GM12864 (cell line): ENCODE results near the gene WNT9A.

Source experiments
- DNase-seq: peaks from one replicate; pipeline ENCODE4 v3.0.0-alpha.2; 2011; ENCODE audit warnings: low read depth
- H3K4me3 ChIP-seq: 2 replicates; pipeline ENCODE4 v1.5.1; 2011; ENCODE audit warnings: mild to moderate bottlenecking, low read depth, low read length, control low read depth
- CTCF ChIP-seq: IDR thresholded peaks from 2 replicates; pipeline ENCODE4 v1.5.1; 2011; ENCODE audit warnings: low read depth, mild to moderate bottlenecking, moderate library complexity, low read length, control low read depth, inconsistent platforms; ENCODE audit errors: missing control alignments

WNT9A gene

DNA sequence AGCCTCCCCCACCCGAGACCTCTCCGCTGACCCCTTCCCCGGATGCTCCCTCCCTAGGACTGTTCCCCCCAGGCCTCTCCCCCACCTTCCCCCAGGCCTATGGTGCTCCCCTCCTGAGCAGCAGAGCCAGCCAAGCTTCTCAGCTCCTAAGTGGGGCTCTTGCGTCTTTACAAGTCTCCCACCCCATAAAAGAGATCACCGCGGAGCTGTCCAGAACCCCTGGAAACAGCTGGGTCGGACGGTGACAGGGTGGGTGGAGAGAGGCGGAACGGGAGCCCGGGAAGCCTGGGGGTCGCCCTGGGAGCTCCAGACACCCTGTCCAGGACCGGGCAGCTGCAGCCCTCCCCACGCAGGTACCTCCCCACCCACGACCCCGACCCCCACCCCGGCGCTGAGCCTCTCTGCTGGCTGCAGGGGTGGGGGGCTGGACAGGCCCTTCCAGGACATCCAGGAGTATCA, 61.2 kb downstream of the WNT9A start:
- no peak overlapping the region for H3K4me3 ChIP-seq
- DNase-seq, result no peak
- no peak for TF ChIP-seq CTCF

- DNase-seq, result no peak
- no peak for TF ChIP-seq CTCF
- H3K4me3 ChIP-seq, result no peak overlapping the region
Observed at GRCh38 chr1:227885648-227886502, 61.9 kb downstream of the WNT9A start.

- no peak overlapping the region for H3K4me3 ChIP-seq
- DNase-seq, result no peak
- no peak for TF ChIP-seq CTCF
Observed at GRCh38 chr1:227885135-227885647, 62.5 kb downstream of the WNT9A start.

DNA sequence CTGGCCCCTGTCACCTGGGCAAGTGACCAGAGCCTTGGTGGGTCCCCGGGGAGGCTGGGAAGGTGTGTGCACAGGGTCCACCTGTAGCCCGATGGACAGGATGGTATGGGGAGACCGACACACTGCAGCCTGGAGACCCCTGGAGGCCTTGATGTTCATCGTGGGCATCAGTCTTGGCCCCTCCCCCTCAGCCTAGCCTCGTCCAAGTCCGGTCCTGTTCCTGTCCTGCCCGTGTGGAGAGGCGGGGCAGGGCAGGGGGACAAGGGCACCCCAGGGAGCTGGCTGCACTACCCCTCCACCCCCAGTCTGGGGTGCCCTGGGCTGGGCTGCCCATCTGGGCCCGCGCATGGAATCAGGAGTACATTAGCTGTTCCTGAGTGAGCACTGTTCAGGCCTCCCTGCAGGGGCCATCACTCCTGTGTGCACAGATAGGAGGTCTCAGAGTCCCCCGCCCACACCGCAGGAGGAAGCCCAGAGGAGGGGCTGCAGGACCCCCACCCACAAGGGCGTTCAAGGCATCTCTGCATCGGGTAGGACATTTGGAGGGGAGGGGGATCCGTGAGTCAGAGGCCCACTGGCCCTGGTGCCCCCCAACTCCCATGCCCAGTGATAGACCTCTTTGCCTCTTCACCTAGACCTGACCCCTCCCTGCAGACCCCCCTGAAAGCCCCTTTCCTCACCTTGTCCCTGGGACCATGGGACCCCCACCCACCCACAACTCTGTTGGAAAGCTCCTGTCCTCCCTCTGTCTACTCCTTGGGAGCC, 63.2 kb downstream of the WNT9A start:
- no peak for TF ChIP-seq CTCF
- no peak for DNase-seq

GRCh38 chr1:227883641-227884301, 64.0 kb downstream of the WNT9A start:
- no peak for DNase-seq
- TF ChIP-seq CTCF, result no peak

More for the DNA sequence above, 63.2 kb downstream of the WNT9A start:
- no peak overlapping the region for H3K4me3 ChIP-seq

DNA sequence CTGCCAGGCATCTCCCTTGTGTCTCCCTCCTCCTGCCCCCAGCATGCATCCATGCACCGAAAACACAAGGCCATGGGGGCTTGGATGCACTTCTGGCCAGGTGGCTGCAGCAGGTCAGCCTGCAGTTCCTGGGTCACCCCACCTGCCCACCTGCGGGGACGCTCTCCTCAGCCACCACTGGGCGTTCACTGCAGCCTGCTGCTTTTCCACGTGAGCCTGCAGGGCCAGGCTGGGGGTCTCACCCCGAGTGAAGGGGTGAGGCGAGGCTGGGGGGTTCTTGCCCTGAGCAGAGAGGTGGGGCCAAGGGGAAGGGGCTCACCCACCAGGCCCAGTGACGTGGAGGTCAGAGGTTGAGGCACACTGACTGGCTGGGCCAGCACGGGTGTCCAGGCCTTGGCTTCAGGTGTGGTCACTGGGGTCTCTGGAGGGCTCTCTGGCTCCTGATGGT, 64.6 kb downstream of the WNT9A start:
- H3K4me3 ChIP-seq, result no peak overlapping the region
- no peak for DNase-seq
- no peak for TF ChIP-seq CTCF

More at GRCh38 chr1:227883641-227884301, 64.0 kb downstream of the WNT9A start:
- H3K4me3 ChIP-seq, result no peak overlapping the region
